GM19328 (cell line): Measurements from ENCODE around the gene THADA.

Experiments
- ATAC-seq: cut with Tn5 transposase; IDR thresholded peaks from one replicate; pipeline ENCODE4 v1.9.1; 2021; ENCODE audit warnings: mild to moderate bottlenecking, moderate library complexity; ENCODE audit not compliant: unreplicated experiment

Gene THADA

DNA sequence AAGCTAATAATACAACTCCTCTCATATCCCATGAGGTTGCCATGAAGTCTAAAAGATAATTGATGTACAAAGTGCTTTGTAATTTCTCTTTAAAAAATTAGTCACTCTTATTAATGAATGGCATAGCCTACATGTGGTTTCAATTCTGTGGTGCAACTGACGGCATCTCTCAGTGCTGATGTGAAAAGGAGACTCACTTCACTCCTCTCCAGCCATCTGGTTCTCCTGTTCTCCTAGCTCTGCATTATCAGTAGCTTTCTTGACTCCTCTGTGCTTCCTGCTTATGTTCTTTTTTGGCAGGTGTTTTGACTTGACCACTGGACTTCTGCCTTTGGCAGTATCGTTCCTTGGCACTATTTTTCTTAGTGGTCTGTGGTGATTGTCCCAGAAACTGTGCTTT, 234.6 kb downstream of the THADA start:
- ATAC-seq: no peak

DNA sequence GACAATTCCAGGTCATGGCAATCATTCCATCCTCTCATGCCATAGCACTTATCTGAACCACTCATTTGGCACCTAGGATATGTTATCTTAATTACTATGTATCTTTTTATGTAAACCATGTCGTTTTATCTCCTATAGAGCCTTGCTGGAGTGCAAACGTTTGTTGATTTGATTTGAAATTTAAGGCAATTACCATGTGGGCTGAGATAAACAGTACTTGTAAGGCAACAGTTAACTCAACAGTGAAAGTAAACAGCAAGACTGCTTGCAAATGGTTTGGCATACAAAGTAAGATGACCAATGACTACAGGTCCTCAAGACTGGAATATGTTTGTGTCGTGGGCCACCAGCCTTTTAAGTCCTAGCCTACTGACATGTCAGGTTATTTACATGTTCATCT, 235.7 kb downstream of the THADA start:
- ATAC-seq: no peak

DNA sequence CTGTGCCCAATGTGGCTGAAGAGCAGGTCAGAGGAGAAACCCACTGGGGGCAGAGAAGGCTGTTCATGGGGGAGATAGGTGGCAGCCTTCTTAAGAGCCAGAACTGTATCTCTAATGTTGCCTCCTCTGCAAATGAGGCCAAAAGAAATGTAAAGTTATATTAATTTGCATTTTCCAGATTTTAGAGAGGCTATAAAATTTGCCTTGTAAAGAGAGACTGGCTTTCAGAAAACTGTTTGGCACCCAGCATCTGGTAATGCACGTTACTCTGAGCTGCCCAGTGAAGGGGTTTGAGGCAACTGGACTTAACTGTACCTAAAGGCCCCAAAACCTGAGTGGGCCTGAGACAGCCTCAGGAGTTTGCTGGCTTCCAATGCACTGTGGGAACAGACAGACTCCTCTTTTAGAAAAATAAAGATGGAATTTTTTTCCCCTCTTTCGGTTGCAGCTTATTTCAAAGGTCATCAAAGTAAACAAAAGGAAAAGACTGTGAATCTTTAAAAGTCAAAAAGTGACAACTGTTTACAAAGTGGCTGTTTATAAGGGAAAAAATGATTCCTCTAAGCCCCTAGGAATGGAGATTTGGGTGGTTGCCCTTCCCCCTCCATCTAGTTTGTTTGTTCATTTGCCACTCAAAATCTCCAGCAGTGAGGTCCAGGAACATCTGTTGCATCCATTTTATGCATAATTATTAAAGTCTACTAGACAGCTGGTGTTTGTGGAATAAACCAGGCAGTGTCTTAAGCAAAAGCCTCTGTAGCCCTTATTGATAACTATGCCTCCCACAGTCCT, 237.2 kb downstream of the THADA start:
- no peak for ATAC-seq

DNA sequence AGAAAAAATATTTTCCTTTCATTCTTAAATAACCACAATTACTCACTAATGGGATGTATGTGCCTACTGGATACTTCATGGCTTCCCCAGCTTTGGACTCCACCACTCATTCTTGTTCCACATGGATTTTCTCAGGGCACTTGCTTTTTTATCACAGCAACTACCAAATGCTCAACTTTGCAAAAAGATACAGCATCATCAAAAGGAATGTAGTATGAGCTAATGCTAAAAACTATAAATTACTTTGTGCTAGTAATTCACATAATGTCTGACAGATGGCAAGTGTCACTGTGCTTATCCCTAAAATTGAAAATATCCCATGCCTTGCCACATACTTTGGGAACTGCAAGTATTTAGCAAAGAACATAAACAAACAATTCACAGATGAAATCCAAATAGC, 239.1 kb downstream of the THADA start:
- ATAC-seq: no peak

DNA sequence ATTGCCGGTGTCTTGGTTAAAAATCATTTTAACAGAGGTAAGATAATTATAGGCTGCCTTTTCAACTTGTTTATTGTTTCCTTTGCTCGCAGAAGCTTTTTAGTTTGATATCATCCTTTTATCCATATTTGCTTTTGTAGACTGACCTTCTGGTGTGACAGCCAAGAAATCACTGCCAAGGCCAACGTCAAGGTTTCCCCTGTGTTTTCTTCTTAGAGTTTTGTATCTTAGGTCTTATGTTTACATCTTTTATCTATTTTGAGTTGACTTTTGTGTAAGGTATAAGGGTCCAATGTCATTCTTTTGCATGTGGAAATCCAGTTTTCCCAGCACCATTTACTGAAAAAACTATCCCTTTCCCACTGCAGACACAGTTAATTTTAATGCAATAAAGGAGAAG, 240.4 kb downstream of the THADA start:
- ATAC-seq: no peak

DNA sequence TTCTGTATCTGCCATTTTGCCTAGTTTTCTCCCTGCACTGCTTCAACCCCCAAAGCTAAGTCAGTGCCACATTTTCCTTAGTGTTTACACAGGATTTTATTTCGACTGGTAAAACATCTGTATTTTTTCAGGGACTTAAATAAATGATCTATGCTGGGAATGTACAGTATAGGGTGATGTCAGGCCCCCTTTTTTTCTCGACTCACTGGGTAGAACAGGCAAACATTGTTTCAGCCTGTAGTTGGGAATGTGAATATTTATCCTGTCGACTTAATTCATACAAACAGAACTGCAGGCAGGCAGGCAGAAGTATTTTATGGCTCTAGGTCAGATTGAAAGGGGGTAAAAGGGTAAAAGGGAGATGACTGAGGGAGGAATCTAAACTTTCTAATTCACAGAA, 245.9 kb downstream of the THADA start:
- ATAC-seq: no peak

DNA sequence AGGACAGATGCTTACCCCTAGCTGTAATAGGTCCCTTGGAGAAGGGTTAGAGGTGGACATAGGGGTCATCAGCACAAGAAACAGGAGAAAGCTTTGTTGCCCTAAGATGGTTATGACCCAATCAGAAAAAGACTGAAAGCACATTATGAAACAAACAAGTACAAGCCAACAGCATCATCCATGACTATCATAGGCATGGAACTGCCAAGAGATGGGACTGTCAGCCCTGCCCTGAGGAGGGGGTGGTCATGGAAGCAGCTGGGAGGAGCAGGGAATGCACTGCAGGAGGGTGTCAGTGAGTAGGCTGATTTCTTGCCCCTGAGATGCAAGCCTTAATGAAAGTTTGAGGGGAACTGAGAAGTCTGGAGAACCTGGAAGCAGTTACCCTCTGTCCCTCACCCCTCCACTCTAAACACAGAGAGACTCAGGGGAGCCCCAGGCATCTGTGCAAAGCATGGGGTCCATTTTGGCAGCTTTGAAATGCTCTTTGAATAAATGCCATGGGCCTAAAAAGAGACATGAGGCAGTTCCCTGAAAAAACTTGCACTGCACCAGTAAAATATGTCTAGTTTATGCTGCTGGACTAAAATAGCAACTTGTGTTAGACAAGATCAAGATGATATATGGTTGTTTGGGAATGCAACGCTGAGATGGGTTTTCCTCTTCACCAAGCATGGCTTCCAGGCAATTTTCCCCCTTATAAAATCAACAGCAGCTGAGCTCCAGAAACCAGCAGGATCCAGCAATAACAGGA, 246.8 kb downstream of the THADA start:
- ATAC-seq: no peak

DNA sequence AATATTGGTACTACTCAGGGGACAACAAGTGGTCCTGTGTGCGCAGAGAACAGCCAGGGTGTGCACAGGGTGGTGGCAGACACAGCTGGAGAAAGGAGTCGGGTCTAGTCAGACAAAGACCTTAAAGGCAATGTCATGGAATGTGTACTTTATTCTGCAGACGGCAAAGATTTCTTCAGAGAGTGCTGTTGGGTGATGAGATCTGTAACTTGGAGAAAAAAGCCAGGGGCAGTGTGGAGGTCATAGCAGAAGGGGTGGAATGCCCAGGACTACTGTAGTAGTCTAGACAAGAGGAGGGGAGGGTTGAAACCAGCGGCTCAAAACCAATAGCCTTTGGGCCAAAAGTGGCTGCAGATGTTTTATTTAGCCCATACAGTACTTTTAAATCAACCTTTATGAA, 248.1 kb downstream of the THADA start:
- no peak for ATAC-seq

DNA sequence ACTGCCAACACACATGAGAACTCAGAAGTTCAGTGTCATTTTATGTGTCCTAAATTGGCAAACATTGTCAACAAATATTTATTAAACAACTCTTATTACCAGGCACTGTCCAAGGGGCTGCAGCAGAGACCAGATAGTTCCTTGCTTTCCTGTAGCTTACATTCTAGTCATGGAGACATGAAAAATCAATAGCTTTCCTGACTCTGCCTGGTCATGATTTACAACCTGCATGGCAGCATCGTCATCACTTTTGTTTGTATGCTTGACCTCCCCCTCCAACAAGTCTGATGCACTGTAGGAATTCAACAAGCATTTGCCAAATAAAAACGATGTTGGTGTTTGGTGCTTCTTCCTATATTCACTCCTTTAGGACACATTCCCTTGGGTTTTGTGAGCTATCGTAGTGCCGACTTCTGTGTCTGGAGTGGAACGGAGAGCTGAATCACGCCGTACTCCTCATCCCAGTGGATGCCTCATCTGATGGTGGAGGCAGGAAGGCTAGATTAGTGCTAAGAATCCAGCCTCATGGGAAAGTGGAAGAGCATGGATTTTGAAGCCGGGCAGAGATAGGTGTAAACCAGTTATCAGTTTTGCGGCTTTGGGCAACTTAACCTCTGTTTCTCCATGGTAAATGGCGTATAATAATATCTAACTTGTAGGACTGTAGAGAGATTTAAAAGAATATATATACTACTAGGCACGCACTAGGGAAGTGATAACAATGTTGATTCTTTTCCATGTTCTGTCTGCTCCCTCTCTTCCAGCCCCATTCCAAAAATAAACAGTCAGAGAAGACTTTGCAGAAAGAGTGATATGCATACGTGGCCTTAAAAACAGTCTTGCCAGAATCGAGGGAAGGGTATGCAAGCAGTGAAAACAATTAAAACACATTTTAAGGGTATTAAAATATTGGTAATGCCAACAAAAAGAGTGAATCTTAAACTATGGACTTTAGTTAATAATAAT, 249.0 kb downstream of the THADA start:
- ATAC-seq: no peak

DNA sequence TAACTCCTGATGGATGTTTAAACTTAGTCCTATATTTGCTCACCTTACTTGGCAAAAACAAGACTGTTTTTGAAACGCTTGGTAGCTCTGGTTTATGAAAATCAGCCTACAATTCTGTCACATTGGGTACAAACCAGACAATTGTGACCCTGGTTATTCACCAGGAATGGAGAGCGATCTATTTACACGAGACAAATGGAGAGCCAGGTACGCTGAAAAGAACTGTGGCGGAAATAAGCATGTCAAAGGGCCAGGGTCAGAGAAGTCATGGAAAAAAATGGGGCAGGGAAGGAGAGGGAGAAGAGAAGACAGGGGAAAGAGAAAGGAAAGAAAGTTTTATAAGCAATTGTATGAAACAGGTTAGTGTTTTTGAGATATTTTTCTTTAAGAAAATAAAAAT, 250.0 kb downstream of the THADA start:
- ATAC-seq: no peak

DNA sequence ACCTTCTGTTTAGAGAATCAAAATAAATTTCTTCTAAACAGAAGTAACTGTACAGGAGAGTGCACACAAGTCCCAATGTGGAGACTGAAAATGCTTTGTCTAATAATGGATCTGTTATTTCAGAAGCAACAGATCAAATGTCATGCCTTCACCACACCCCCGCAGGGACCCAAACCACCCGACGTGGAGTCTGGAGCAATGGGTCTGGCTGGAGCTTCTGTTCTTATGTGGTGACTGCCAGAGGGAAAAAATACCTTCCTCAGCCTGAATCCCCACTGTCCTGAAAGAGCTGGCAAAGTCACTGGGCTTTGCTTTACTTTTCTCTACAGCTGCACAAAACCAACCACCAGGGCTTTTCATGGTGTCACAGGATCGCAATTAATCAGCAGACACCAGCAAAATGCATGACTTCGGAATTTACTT, 250.4 kb downstream of the THADA start:
- no peak for ATAC-seq

DNA sequence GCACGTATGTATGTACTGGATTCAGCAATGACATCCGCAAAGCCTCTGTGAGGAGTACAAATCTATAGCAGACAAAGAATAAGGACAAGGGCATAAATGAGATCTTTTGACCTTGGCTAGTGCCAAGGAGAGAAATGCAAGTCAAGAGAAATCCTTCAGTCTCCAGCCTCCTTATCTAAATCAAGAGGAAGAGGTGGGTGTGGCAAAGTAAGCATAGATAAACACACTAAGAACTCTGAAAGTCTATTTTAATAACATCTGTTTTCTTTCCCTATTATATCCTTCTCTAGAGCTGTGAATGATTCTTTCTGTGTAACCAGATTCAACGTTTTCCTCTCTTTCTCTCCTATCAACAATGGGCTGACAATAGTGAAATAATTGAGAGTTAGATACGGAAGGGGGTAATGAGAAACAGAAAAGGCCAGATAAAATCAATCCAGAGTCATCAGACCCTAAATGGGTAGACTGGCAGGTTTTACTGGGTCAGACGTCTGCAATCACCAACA, 250.9 kb downstream of the THADA start:
- ATAC-seq: no peak

DNA sequence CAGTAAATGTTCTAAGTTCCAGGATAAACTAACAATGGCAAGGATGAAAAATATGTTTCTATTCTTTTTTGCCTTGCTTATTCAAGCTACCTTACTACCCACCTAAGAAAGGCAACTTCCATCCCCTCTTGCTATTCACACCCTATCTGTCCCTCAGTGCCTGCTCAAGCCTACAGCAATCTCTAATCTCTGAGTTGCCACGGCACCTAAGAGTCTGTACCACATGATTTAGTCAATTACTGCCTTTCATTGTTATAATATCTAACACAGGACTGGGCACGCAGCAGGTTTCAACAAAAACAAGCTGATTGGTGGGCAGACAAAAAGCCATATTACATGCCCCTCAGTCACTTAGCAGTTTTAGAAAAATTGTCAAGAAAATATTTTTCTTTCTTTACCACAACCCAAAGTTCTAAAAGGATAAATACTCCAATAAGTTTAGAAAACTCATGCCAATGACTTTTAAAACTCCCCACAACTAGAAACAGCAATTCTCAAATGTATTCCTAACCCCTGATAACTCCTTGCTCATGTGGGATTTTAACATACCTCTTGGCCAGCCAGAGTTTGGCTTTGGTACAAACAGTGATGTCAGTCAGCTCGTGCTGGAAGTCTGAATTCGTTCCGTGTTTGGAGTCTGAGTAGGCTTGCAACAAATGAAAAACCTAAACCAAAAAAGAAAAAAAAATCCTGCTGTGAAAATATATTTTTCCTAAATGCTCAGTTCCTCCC, 252.1 kb downstream of the THADA start:
- ATAC-seq: no peak

DNA sequence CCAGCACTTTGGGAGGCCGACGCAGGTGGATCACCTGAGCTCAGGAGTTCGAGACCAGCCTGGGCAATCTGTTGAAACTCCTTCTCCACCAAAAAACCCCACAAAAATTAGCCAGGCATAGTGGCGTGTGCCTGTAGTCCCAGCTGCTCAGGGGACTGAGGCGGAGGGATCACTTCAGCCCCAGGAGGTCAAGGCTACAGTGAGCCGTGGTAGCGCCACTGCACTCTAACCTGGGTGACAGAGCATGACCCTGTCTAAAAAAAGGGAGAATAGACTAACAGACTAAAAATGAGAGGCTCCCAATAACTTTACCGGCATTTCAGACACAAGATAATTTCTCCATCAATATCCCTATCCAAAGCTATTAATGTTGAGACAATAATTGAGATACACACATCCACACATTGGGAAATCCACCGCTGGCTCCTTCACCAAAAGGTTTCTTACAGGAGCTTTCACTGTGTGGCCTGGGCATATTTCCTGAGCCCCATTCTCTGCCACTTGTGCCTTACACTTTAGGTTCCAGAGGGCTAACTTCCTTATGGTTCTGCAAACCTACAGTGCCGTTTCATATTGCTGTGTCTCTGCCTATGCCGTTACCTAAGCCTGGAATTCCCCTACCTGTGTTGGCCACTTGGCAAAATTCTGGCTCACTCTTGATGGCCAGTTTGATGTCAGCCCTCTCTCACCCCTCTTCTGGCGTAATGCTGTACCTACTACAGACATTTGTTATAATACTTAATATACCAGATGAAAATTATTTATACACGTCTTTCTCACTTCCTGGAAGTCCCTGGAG, 253.7 kb downstream of the THADA start:
- ATAC-seq: no peak

DNA sequence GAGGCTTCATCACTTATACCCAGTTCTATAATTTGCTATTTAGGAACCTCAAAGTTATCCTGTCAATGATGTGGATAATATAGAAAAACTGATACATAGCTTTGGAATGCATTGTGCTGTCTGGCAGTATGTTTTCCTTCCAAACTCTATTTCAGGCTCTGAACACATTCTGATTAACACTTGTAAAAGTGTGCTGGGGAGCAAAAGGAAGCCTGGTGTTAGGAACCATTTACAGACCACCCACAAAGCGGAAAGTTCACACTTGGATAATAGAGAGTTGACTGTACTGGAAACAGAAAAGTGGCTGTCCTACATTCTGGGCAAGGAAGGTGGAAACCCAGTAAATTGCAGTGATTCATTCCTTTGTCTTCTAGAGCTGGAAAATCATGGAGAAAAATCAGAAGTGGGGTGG, 254.9 kb downstream of the THADA start:
- no peak for ATAC-seq

DNA sequence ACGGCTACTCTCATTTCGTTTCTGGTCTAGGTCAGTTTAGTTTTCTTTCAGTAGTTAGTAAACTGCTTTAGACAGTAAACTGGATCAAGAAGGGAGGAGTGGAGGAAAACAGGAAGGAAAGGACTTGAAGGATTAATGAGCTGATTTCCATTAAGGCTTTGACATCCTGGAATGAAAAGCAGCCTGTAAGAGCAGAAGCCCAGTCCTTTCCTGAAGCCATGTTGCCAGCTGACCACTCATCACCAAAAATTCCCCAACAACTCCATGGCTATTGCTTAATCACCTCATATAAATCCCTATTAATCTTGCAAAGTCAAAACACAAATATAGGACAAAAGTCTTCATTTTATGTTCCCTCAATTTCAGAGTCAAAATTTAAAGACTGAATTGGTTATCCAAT, 255.8 kb downstream of the THADA start:
- no peak for ATAC-seq

DNA sequence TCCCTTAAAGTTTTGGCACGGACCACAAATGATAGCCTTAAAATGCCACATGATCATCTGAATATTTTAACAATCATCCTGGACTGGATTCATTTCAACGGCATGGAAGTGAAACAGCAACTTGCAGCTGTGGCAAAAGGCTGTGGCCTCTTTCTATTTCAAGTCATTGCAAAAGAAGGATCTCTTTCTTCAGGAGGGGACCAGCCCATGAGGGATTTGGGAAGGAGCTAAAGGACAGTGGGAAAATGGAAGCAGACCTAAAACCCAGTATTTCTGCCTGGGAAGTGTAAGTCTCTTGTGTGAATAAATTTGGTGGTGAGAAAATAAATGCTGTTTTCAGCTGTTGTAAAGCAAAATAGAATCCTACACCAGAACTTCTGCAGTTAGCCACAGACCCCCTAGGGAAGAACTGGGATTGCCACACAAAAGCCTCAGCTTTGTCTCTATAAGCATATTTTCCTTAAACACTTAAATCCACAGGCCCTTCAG, 262.1 kb downstream of the THADA start:
- ATAC-seq: no peak

DNA sequence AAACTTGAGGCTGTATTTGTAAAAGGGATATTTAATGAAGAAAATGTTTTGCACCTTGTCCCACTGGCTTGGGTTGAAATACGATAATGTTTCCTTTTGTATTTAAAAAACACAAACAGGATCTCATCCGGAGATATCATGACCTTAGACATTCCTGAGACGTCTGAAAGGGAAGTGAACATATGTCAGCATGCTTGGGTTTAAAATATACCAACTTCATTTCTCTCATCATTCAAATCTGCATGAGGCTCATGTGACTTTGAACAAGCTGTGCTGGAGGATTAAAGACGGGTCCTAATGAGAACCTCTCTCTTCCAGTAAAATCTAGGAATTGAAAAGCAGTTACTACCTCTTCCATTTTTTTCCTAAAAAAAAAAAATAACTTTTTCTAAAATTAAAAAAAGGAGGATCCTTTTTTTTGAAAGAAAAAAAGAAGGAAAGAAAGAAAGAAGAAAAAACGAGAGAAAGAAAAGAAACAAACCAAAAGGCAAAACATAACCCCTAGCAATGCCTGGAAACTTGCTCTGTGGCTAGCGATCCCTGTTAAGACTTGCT, 262.7 kb downstream of the THADA start:
- no peak for ATAC-seq

DNA sequence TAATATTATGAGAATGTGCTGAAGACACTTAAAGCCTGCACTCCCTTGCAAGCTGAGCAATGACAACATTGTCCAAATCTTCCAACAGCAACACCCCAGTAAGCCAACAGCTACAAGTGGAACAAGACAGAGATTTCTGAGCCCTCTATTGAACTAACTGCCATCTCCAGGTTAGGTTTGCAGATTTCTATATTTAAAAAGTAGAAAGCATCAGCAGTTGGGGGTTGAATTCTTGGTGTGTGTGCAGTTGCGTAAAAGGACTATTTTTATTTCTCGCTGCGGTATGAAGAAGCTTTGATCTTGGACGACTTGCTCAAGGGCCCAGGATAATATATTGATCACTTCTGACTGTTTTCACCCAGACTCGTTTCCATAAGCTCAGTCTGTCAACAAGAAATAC, 263.2 kb downstream of the THADA start:
- ATAC-seq: no peak
